Measurements from ENCODE around the gene GRK2. TPM values are rescaled to one million over a fixed set of nuclear protein-coding genes. Genes with fewer than 3 reads are reported as not detected.
"Not testable (repeated sequence)": the region's sequence is repeated elsewhere in the genome, so short reads cannot be mapped to it uniquely, and the experiment has no call there.

Gene GRK2
- 270 and 294 TPM in 2 replicates for total RNA-seq (2014; rRNA removed; shearing (Covaris generic))

DNA sequence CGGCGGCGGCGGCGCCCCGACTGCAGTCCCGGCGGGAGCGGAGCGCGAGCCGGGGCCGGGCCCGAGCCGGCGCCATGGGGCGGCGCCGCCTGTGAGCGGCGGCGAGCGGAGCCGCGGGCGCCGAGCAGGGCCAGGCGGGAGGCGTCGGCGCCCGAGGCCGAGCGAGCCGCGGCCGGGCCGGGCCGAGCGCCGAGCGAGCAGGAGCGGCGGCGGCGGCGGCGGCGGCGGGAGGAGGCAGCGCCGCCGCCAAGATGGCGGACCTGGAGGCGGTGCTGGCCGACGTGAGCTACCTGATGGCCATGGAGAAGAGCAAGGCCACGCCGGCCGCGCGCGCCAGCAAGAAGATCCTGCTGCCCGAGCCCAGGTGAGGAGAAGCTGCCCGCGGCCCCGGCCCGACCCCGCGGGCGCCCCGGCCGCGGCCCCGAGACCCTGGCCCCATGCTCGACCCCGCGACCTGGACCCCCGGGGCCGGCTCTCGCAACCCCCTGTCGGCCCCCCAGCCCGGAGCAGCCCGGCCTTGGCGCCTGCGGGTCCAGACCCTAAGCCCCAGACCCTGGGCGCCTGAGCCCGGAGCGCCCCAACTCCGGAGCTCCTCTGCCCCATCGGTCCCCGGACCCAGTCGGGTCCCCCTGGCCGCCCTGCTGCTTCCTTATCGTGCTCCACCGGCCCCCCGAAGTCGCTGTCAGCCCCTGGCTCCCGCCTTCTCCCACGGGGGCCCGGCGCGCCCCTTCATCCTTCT lies at the start of gene GRK2:
TSS of gene GRK2 (plus strand) at position 25 of the 739 bp plus-strand sequence. CDS start at position 252, 227 bp downstream.
- DNase-seq (ENCODE audit: low spot score), result peak; percentile 51

DNA sequence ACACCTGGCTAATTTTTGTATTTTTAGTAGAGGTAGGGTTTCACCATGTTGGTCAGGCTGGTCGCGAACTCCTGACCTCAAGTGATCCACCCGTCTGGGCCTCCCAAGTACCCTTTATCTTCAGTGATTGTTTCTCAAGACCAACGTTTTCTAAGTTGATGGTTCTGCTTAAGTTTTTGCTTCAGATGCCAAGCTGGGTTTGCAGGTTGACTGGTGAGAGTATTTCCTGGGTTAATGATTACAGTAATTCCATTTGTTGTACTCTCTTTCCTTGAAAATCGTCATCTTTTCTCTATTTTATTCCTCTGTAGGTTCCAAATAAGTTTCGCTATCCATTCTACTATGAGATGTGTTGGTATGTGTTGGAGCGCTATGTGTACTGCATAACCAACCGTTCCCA lies 38.5 kb upstream of the GRK2 start:
- DNase-seq (ENCODE audit: low spot score), result no peak

DNA sequence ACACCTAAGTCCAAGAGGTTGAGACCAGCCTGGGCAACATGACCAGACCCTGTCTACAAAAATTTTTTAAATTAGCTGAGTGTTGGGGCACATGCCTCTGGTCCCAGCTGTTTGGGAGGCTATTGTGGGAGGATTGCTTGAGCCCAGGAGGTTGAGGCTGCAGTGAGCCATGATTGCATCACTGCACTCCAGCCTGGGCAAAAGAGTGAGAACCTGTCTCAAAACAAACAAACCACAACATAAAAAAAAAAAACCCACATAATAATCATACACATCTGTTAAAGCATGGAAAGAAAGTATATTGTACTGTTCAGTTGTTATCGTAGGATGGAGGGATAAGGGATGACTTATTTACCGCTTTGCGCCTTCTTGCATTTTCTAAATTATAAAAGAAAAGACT lies 35.9 kb upstream of the GRK2 start:
- no peak for DNase-seq (ENCODE audit: low spot score)

DNA sequence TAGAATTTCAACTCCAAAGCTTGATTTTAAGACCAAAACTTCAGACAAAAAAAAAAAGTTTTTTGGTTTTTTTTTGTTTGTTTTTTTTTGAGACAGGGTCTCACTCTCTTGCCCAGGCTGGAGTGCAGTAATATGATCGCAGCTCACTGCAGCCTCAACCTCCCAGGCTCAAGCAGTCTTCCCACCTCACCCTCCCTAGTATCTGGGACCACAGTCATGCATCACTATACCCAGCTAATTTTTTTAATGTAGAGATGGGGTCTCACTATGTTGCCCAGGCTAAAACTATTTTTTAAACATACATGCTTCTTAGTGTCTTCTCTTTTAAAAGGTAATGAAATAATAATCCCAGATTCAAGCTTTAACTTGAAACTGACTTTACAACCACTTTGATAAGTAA lies 35.4 kb upstream of the GRK2 start:
- no peak for DNase-seq (ENCODE audit: low spot score)

DNA sequence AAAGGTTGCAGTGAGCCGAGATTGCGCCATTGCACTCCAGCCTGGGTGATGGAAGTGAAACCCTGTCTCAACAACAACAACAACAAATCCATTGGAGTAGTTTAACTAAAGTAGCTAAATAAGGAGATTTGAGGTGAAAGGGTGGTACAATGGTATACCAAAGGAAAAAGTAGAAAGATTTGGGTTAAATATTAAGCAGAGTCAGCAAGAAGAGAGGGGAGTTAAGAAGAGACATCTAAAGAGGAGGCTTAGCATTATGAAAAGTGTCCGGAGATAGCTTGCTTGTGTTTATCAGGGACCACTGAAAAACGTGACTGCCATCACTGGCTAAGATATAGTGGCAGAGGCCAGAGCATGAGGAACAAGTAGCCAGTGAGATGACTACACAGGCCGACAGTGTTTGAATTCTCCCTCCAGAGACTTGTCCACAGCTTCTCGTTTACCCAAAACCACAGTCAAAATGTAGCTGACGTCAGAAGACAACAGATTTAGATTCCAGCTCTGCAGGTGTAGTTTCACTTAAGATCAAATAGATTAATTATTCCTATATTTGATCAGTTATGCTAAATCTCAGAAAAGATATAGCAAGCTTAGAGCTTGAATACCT lies 32.6 kb upstream of the GRK2 start:
- DNase-seq (ENCODE audit: low spot score), result no peak

DNA sequence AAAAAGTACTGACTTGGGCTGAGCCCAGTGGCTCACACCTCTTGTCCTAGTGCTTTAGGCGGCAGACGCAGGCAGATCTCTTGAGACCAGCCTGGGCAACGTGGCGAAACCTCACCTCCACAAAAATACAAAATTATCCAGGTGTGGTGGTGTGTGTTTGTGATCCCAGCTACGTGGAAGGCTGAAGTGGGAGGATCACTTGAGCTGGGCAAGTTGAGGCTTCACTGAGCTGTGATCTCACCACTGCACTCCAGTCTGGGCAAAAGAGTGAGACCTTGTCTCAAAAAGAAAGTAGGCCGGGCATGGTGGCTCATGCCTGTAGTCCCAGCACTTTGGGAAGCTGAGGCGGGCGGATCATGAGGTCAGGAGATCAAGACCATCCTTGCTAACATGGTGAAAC lies 31.7 kb upstream of the GRK2 start:
- DNase-seq (ENCODE audit: low spot score), result not testable (repeated sequence)

DNA sequence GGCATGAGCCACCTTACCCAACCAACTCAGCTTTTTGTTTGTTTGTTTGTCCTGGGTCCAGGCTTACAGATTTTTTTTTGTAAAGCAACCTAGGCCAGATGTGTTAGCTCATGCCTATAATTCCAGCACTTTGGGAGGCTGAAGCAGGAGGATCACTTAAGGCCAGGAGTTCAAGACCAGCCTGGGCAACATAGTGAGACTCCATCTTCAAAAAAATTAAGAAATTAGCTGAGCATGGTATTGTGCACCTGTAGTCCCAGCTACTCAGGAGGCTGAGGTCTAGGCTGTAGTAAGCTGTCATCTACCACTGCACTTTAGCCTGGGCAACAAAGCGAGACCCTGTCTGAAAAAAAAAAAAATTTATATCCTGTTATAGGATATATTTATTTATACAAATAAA lies 28.7 kb upstream of the GRK2 start:
- no peak for DNase-seq (ENCODE audit: low spot score)

DNA sequence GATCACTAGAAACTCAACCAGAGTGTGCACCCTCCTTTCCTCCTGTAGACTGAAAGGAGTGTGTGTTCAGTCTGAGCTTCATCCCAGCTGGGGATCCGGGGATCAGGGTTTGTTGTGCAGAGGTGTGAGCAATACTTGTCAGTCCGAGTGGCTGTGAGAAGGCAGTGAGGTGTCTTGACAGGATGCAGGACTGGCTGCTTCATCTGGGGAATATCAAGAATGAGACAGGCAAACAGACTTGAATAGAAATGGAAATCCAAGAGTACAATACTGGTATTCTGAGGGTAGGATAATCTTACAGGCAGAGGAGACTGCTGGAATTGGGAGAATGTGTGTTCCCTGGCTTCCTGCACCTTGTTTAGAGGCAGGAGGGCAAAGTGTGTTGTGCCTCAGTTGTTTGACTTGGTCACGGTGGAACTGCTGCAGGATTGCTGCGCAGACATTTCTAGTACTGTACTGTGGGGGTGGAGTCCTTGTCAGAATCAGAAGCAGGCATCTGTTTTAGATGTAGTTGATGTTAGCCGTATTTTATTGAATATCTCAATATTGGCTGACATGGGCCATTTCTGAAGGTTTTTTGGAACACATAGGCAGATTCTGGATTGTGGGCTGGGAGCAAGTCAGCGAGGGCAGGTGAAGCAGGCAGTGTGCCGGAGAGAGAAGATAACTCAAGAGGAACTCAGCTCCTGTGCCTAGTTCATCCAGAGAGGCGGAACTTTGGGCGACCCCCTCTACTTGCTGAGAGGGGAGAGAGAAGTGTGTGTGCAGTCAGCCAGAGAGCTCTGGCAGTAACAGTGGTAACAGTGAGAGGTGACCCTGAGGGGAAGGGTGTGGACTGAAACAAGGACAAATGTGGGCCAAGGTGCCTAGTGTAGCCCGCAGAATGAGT lies 27.1 kb upstream of the GRK2 start:
- peak; percentile 31 for DNase-seq (ENCODE audit: low spot score)

DNA sequence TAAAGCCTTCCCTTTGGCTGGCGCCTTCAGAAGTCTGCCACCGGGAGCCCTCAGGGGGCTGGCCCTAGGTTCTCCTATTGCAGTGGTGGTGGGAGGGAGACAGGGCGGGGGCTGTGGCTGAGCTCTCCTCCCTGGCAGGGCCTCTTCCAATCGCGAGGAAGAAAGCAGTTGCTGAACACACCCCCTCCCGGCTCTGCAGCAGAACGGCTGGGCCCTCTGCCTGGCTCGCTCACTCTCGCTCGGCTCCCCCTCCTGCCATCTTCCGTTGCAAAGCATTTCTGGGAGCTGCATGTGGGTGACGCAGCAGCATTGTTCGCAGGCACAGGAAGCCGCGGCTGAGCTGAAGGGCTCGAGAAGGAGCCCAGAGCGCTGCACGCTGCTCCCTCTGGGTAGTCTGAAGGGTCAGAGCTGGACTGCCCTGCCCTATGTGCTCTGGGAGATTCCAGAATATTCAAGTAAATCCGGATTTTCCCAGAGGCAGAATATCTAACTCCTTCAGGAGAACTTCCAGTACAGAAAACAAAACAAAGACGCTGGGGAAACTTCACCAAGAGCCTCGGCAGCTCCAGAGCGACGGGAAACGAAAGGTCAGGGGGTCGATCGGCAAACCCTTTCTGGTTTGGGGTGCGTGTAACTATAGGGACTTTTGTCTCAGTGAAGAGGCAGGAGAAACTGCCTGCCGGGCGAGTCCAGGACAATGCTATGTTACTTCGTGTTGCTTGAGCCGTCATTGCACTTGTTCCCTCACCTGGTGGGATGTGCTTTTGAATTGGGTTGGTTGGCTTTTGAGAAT lies 26.3 kb upstream of the GRK2 start:
- peak; percentile 98 for DNase-seq (ENCODE audit: low spot score)

DNA sequence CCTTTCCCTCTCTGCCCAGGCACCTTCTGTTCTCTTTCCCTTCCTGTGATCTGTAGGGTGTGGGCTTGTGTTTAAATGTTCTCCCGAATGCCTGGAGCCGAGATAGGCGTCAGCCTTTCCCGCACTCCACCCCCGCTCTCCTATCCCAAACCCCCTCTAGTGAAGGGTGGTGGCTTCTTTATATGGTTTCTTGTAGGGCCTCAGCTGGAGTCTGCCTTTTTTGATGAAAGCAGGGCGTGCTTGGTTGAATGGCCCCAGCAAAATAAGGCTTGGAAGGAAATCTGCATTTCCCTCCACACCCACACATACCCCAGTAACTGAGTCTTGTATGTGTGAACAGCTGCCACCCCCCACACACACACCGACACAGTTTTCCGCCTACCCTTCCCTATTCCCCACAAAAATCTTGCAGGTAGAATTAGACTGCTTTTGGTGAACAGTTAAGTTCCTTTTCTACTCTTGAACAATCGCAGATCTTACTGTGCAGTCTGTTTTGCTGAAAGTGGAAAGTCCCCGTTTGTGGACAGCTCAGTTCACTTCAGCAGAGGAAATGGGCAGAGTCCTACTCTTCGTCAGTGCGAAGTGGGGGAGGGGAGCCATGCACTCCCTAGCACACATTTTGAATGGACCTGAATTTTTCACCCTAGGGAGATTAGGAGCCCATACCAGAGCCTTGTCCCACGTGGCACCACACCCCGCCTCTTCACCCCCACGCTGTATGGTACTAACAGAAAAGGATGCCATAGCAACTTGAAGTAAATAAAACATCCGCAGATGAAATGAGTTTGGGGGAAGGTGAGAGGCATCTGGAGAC lies 25.5 kb upstream of the GRK2 start:
- DNase-seq (ENCODE audit: low spot score), result peak; percentile 92

DNA sequence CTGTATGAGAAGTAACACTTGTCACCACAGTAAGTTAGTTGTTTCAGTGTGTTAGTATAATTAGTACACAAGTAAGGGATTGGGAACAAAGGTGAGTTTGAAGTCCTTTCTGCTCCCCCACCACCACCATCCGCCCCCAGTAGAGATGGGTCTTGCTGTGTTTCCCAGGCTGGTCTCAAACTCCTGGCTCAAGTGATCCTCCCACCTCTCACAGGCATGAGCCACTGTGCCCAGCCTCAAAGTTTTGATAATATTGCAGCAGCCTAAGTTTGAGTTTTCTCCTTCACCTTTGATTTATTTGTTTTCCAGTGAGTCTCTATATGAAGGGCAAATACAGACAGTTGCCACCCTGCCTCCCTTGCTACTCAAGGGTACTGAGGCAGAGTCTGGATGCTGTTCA lies 23.7 kb upstream of the GRK2 start:
- no peak for DNase-seq (ENCODE audit: low spot score)

DNA sequence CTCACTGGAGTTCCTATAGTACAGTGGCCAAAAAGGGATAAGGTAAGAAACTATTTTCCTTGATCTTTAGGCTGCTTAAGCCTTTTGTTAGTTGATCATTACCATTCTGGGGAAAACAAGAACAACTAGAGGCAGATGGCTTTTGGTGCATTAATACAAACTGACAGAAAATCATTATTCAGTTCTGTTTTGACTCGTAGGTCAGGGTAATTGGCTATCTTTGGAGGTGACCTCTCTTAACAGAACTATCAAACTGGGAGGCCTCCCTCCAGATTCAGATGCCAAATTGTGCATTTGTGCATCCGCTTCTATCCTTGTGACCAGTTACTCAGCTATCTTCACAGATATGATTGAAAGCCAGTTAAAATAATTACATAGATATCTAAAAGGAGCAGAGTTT lies 23.2 kb upstream of the GRK2 start:
- no peak for DNase-seq (ENCODE audit: low spot score)

DNA sequence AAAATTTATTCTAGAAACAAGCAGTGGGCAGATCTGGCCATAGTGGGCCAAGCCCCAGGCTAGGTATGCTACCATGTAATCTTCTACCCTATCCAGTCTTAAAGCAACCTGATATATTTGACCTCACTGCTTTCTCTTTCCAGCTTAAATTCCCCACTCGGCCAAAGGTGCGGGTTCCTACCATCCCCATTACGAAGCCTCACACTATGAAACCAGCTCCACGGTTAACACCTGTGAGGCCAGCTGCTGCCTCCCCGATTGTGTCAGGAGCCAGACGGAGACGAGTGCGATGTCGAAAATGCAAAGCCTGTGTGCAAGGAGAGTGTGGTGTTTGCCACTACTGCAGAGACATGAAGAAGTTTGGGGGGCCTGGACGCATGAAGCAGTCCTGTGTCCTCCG lies 21.2 kb upstream of the GRK2 start:
- DNase-seq (ENCODE audit: low spot score), result no peak

DNA sequence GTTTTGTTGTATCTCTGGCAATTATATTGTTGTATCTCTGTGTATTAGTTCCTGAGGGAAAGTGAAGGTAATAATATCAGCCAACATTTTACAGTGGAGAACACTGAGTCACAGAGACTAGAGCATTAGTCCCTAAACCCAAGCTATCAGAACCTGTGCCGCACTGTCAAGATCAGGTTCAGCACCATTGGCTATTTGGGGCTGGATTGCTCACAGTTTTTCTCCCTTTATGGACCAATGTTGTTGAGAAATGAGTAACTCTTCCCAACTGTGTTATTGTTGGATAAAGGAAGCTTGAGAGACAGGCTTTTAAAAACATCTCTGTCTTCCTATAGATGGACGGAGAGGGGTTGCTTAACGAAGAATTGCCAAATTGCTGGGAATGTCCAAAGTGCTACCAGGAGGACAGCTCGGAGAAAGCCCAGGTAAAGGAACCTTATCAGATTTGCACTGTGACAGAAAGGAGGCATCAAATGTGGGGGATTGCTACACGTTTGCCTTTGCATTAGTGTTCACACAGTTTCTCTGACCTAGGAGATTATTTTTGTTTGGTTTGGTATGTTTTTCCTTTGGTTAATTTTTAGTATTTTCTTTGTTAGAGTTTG lies 18.2 kb upstream of the GRK2 start:
- no peak for DNase-seq (ENCODE audit: low spot score)

DNA sequence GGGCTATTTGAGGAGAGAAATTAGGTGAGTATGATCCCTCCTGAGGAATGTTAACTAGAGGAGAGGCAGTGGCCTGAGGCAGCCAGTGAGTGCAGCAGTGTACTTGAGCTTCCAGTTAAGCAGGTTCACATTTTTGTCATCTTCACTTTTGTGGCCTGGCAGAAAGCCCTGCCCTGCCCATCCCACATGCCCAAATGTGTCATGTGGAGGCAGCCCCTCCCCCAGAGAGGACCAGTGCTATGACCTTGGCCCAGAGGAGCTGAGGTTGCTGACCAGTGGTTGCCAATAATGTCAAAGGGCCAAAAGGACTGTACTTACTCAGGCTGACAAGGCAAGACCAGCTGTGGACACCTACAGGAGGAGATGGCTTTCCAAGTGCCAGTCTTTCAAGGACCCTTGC lies 17.6 kb upstream of the GRK2 start:
- peak; percentile 49 for DNase-seq (ENCODE audit: low spot score)

DNA sequence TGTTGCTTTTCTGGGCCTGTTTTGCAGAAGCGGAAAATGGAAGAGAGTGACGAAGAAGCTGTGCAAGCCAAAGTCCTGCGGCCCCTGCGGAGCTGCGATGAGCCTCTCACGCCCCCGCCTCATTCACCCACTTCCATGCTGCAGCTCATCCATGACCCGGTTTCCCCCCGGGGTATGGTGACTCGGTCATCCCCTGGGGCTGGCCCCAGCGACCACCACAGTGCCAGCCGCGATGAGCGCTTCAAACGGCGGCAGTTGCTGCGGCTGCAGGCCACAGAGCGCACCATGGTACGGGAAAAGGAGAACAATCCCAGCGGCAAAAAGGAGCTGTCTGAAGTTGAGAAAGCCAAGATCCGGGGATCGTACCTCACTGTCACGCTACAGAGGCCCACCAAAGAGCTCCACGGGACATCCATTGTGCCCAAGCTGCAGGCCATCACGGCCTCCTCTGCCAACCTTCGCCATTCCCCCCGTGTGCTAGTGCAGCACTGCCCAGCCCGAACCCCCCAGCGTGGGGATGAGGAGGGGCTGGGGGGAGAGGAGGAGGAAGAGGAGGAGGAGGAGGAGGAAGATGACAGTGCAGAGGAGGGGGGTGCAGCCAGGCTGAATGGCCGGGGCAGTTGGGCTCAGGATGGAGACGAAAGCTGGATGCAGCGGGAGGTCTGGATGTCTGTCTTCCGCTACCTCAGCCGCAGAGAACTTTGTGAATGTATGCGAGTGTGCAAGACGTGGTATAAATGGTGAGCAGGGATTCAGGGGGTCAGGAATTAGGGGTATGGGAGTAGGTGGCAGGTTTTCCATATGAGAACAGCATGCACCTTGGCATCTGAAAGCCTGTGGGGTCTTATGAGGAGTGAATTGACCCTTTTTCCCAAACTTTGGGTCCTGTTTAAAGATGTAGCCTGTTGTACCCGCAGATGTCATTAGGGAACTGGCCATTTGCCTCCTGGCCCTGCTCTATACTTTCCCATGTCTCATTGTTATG lies 15.9 kb upstream of the GRK2 start:
- DNase-seq (ENCODE audit: low spot score), result no peak

DNA sequence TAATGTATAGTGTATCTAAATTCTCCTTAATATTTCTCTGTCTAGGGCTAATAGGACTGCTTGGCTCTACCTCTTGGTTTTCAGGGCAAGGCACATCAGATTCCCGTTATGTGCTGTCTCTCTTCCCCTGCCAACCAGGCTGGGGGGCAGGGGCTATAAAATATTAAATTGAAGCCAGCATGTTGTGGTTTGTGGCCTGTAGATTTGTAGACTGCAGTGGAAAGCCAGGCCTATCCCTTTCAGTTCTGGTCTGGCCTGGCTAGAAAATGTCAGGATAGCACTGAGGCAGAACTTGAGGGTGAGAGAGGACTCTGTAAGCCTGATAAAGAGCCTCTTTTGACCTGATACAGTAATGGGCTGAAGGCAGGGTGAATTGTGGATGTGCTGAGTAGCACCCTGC lies 14.4 kb upstream of the GRK2 start:
- no peak for DNase-seq (ENCODE audit: low spot score)

DNA sequence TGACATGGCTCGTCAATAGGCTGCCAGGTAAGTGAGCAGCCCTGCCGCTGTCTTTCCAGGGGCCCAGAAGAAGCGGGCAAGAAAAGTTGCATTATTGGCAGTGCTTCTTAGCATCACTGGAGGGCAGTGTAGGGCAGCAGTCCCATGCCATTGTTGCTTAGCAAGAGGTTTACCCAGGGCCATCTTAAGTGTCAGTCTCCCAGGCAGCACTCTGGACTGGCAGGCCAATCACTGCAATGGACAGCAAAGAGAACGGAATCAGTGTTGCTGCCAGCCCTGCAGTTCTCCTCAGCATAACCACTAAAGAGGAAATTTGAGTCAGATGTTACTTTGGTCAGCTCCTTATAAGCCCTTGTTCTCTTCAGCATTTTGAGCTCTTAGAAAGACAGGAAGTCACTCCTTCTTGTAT lies 13.4 kb upstream of the GRK2 start:
- peak; percentile 58 for DNase-seq (ENCODE audit: low spot score)

Data from HT-29 (cell line).